Hair follicular keratinocyte (primary cell): ENCODE measurements around the gene EMD. TPM values are rescaled to one million over a fixed set of nuclear protein-coding genes. Genes with fewer than 3 reads are reported as not detected.

Experiments
- total RNA-seq: library from RNA; depleted of rRNA; stranded (reverse); fragments of >200 nt; gene quantifications from 2 replicates; pipeline ENCODE4 v1.2.3, GENCODE V29; 2015

Gene EMD
- 62.3 and 71.4 TPM in 2 replicates for total RNA-seq

DNA sequence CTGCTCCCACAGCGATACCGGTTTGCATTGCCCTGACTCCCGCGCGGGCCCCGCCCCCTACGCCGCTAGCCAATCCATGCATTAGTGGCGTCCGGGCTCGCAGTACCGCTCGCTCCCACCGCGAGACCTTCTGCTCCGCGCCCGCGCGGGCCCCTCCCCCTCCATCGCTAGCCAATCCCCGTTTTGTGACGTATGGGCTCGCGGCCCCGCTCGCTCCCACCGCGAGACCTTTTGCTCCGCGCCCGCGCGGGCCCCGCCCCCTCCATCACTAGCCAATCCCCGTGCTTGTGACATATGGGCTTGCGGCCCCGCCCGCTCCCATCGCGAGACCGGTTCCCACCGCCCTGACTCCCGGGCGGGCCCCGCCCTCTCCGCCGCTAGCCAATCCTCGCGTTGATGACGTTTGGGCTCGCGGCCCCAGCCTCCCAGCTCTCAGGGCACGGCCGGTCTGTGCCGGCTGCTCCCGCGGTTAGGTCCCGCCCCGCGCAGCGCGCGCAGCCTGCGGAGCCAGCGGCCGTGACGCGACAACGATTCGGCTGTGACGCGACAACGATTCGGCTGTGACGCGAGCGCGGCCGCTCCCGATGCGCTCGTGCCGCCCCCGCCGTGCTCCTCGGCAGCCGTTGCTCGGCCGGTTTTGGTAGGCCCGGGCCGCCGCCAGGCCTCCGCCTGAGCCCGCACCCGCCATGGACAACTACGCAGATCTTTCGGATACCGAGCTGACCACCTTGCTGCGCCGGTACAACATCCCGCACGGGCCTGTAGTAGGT lies at the start of gene EMD:
EMD (plus strand) TSS at position 497 of the 770 bp plus-strand sequence; CDS start at position 687, 190 bp downstream.

DNA sequence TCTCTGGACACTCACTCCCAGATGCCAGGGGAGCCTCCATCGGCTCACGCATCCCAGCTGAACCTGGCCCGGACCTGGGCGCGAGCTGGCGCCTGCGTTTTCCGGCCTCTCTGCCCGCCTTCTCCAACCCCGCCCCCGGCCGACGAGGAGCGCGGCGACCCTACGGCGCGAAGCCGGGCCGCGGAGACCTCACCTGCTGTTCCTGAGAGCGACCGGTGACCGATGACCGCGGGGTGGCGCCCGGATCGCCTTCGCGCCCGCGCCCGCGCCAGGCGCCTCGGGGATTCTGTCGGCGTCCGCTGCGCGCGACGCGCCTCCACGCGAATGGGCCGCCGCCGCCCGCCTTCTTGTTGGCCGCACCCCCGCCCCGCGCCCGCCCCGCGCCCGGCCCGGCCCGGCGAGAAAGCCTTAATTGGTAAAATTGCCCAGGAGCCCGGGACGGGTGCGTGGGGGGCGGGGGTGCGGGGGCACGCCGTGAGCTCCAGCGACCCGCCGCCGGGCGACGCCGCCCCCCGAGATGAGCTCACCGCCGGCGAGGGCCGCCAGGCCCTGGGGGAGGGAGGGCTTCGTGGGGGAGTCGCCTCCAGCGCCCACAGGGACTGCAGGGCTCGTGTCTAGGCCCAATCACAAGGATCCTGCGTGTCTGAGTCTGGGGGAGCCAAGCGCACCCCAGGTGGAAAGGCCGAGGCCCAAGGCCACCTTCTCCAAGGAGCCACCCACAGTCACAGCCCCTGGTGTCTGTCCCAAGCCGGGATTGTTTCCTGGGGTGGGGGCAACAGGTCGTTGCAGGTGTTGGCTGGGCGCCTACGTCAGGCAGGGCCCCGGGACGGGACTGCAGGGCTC lies 4.6 kb upstream of the EMD start, which contains the start of gene FLNA:
FLNA (minus strand) TSS at position 322 of the 843 bp plus-strand sequence. CDS start 3,389 bp downstream, outside the sequence.

DNA sequence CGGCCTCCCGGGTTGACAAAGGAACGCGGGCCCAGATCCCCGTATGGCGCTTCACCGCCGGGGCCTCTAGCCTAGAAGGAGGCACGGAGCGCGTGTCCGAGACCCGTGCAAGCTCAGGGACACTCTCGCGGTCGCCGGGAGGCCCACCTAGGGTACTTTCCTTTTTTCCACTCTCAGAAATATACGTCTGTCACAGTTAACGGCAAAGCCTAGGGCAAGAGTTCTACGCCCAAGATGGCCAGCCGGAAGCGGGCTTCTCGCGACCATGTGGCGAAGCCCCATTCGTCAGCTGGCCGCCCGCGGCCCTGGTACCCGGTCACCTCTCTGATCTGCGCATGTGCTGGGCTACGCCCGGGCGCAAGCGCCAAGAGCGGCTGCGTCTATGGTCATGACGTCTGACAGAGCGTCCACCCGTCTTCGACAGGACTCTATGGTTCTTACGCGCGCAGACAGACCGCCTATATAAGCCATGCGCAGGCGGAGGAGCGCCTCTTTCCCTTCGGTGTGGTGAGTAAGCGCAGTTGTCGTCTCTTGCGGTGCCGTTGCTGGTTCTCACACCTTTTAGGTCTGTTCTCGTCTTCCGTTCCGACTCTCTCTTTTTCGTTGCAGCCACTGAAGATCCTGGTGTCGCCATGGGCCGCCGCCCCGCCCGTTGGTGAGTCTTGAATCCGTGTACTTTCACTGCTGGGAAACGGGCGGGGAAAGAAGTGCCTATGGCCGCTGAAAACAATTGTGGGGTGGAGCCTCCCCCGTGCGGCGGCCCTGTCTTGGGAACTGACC lies 19.0 kb downstream of the EMD start, which contains the start of gene RPL10:
RPL10 (plus strand) TSS at position 490 of the 780 bp plus-strand sequence; CDS start at position 633, 143 bp downstream.

DNA sequence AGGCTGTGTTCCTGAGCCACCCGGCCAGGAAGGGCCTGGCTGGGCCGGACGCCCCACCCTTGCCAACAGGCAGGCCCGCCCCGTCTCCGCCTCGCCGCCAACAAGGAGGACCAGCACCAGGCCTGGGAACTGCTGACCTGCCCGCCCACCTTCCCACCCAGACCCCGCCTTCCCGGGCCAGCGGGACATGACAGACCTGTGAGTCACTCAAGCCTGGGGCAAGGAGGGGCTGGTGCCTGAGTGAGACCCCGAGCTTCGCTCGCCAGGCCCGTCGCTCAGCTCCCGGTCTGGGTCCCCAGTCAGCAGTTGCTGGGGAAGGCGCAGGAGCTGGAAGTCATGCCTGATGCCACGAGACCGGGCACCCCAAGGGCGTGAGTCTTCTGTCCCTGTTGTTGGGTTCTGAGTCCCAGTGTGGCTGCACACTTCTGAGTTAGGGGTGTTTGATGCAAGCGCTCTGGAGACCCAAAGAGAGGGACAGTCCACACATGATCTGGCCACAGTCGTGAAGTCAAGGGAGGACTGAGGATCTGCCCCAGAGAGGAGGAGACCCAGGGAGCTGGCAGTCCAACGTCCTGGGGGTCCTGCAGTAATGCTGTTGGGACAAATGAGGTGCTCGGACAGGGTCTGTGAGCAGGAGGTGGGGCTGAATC lies 30.3 kb downstream of the EMD start, which contains the start of gene DNASE1L1:
DNASE1L1 (minus strand) TSS at position 33 of the 650 bp plus-strand sequence. CDS start 3,686 bp downstream, outside the sequence.

DNA sequence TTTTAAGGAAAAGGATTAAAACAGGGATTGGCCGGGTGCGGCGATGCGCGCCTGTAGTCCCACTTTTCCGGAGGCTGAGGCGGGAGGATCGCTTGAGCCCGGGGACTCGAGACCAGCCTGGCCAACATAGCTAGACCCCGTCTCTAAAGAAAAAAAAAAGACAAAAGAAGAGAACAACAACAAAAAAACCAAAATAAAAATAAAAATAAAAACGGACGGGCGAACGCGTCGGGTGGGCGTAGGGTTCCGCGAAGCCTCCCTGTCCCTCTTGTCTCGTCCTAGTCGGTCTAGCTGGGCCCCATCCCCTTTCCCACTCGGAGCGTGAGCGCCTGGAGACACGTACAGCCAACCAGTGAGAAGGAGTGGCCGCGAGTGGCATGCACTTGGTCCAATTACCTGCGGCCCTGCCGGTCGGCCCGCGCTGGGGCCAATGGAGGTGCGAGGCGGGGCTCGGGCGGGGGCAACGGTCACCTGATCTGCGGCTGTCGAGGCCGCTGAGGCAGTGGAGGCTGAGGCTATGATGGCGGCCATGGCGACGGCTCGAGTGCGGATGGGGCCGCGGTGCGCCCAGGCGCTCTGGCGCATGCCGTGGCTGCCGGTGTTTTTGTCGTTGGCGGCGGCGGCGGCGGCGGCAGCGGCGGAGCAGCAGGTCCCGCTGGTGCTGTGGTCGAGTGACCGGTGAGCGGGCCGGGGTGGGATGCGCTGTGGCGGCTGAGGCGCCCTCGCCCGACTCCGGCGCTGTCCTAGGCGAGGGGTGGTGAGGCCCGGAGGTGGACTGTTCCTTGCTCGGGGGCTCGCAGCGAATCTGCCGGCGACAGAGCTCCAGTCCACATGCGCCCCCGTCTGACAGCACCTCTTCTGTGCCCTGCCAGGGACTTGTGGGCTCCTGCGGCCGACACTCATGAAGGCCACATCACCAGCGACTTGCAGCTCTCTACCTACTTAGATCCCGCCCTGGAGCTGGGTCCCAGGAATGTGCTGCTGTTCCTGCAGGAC lies 49.4 kb downstream of the EMD start, which contains the start of gene ATP6AP1:
ATP6AP1 (plus strand) TSS at position 502 of the 996 bp plus-strand sequence; CDS start at position 518, 16 bp downstream.

Other genes with a start within 250 kb of the EMD start
- not detected in 2 replicates for gene OPN1LW, start 235.1 kb upstream of the EMD start, total RNA-seq
- not detected in 2 replicates for gene OPN1MW, start 196.7 kb upstream of the EMD start, total RNA-seq
- gene OPN1MW2, start 159.5 kb upstream of the EMD start, total RNA-seq, result not detected in 2 replicates
- not detected in 2 replicates for gene OPN1MW3, start 121.7 kb upstream of the EMD start, total RNA-seq
- not detected in 2 replicates for gene TEX28, start 84.2 kb upstream of the EMD start, total RNA-seq
- gene TKTL1, start 83.5 kb upstream of the EMD start, total RNA-seq, result not detected in 2 replicates
- 1,383 and 1,552 TPM in 2 replicates for gene FLNA, start 4.7 kb upstream of the EMD start, total RNA-seq
- gene RPL10, start 19.1 kb downstream of the EMD start, total RNA-seq, result 7,010 and 8,148 TPM in 2 replicates
- gene DNASE1L1, start 30.0 kb downstream of the EMD start, total RNA-seq, result 19.0 and 28.1 TPM in 2 replicates
- gene TAFAZZIN, start 32.2 kb downstream of the EMD start, total RNA-seq, result 33.0 and 41.3 TPM in 2 replicates
- gene ATP6AP1, start 49.4 kb downstream of the EMD start, total RNA-seq, result 23.0 and 31.1 TPM in 2 replicates
- 63.6 and 107 TPM in 2 replicates for gene GDI1, start 57.9 kb downstream of the EMD start, total RNA-seq
- 17.0 and 24.1 TPM in 2 replicates for gene FAM50A, start 64.8 kb downstream of the EMD start, total RNA-seq
- gene PLXNA3, start 79.0 kb downstream of the EMD start, total RNA-seq, result 2.2 and 10.8 TPM in 2 replicates
- 42.2 and 56.3 TPM in 2 replicates for gene LAGE3, start 100.0 kb downstream of the EMD start, total RNA-seq
- 59.2 and 60.0 TPM in 2 replicates for gene UBL4A, start 107.3 kb downstream of the EMD start, total RNA-seq
- 38.3 and 39.0 TPM in 2 replicates for gene SLC10A3, start 111.3 kb downstream of the EMD start, total RNA-seq
- gene FAM3A, start 136.9 kb downstream of the EMD start, total RNA-seq, result 34.8 and 50.1 TPM in 2 replicates
- 61.3 and 77.4 TPM in 2 replicates for gene G6PD, start 167.6 kb downstream of the EMD start, total RNA-seq
- gene IKBKG, start 168.3 kb downstream of the EMD start, total RNA-seq, result 12.3 and 14.1 TPM in 2 replicates
- not detected in 2 replicates for gene CTAG1A, start 205.8 kb downstream of the EMD start, total RNA-seq
- gene CTAG1B, start 240.0 kb downstream of the EMD start, total RNA-seq, result not detected in 2 replicates